HEK293 (cell line): ENCODE results near the gene CCKAR.

Source experiments
- CTCF ChIA-PET: fragments of 350-600 bp; formaldehyde crosslinking; extraction: SDS; loops from one replicate; lab custom pipeline; 2021; ENCODE audit warnings: antibody characterized with exemption; lab: Yijun Ruan, JAX
- POLR2A ChIA-PET: fragments of 300-600 bp; formaldehyde crosslinking; extraction: SDS; loops from one replicate; lab custom pipeline; 2020; ENCODE audit warnings: antibody characterized with exemption, inconsistent platforms; lab: Yijun Ruan, JAX
- H3K27ac ChIP-seq: fragments of 200-500 bp; sonication (Bioruptor generic); 2 replicates; pipeline ENCODE4 v1.5.1; 2014; ENCODE audit warnings: low read depth, low read length, control low read depth, inconsistent platforms; ENCODE audit errors: extremely low read depth
- H3K36me3 ChIP-seq, 2 experiments: fragments of 200-500 bp in 1 of 2; sonication (Bioruptor generic) in 1 of 2; 1 replicate in 1 of 2; 2 replicates in 1 of 2; pipeline ENCODE4 v1.5.1; 2014 to 2017; ENCODE audit warnings: inconsistent platforms in 2 of 2, low read length in 2 of 2; ENCODE audit not compliant: control insufficient read depth in 2 of 2, insufficient read depth in 1 of 2
- H3K4me1 ChIP-seq: fragments of 200-500 bp; sonication (Bioruptor generic); 2 replicates; pipeline ENCODE4 v1.5.1; 2014; ENCODE audit warnings: mild to moderate bottlenecking, low read length, inconsistent platforms; ENCODE audit not compliant: control insufficient read depth, insufficient read depth
- H3K4me3 ChIP-seq: 2 replicates; pipeline ENCODE4 v1.5.1; 2011; ENCODE audit warnings: low read depth, mild to moderate bottlenecking, control low read depth, low read length, moderate library complexity
- H3K9me3 ChIP-seq: fragments of 200-500 bp; sonication (Bioruptor generic); 2 replicates; pipeline ENCODE4 v1.5.1; 2014; ENCODE audit warnings: low read depth, low read length, inconsistent platforms; ENCODE audit not compliant: control insufficient read depth, insufficient read depth
- HOXA7 ChIP-seq: sonication (generic); formaldehyde crosslinking; IDR thresholded peaks from 2 replicates; pipeline ENCODE4 v1.8.1; 2022; ENCODE audit warnings: missing genetic modification reagents, borderline replicate concordance
- KLF1 ChIP-seq: fragments of 450-650 bp; formaldehyde crosslinking; IDR thresholded peaks from 2 replicates; pipeline ENCODE4 v1.5.1; 2016; ENCODE audit warnings: missing biosample characterization, missing genetic modification characterization
- KLF7 ChIP-seq: fragments of 450-650 bp; formaldehyde crosslinking; IDR thresholded peaks from 2 replicates; pipeline ENCODE4 v1.5.1; 2016; ENCODE audit warnings: missing biosample characterization, missing genetic modification characterization, borderline replicate concordance
- MZF1 ChIP-seq: fragments of 450-650 bp; formaldehyde crosslinking; IDR thresholded peaks from 2 replicates; pipeline ENCODE4 v1.5.1; 2017; ENCODE audit warnings: missing biosample characterization, missing genetic modification characterization, borderline replicate concordance
- ZFP69B ChIP-seq: fragments of 450-650 bp; formaldehyde crosslinking; IDR thresholded peaks from 2 replicates; pipeline ENCODE4 v1.5.1; 2016; ENCODE audit warnings: missing biosample characterization, missing genetic modification characterization
- ZNF121 ChIP-seq: fragments of 450-650 bp; formaldehyde crosslinking; IDR thresholded peaks from 2 replicates; pipeline ENCODE4 v1.5.1; 2016; ENCODE audit warnings: missing biosample characterization, missing genetic modification characterization
- ZNF138 ChIP-seq: fragments of 450-650 bp; formaldehyde crosslinking; IDR thresholded peaks from 2 replicates; pipeline ENCODE4 v1.5.1; 2016; ENCODE audit warnings: missing biosample characterization, missing genetic modification characterization, borderline replicate concordance
- ZNF23 ChIP-seq: fragments of 450-650 bp; formaldehyde crosslinking; IDR thresholded peaks from 2 replicates; pipeline ENCODE4 v1.5.1; 2016; ENCODE audit warnings: missing biosample characterization, missing genetic modification characterization, borderline replicate concordance
- ZNF266 ChIP-seq: fragments of 450-650 bp; formaldehyde crosslinking; IDR thresholded peaks from 2 replicates; pipeline ENCODE4 v1.5.1; 2016; ENCODE audit warnings: missing biosample characterization, missing genetic modification characterization, low read depth
- ZNF366 ChIP-seq: fragments of 450-650 bp; formaldehyde crosslinking; conservative IDR thresholded peaks from 2 replicates; pipeline ENCODE4 v1.5.1; 2016; ENCODE audit warnings: missing biosample characterization, missing genetic modification characterization
- ZNF501 ChIP-seq: fragments of 450-650 bp; formaldehyde crosslinking; IDR thresholded peaks from 2 replicates; pipeline ENCODE4 v1.5.1; 2016; ENCODE audit warnings: missing biosample characterization, missing genetic modification characterization
- ZNF513 ChIP-seq: fragments of 450-650 bp; IDR thresholded peaks from 2 replicates; pipeline ENCODE4 v1.5.1; 2018; ENCODE audit warnings: missing biosample characterization, missing genetic modification characterization
- ZNF529 ChIP-seq: fragments of 450-650 bp; formaldehyde crosslinking; IDR thresholded peaks from 2 replicates; pipeline ENCODE4 v1.5.1; 2017; ENCODE audit warnings: missing genetic modification characterization, missing biosample characterization; ENCODE audit not compliant: insufficient replicate concordance
- ZNF560 ChIP-seq: fragments of 450-650 bp; formaldehyde crosslinking; IDR thresholded peaks from 2 replicates; pipeline ENCODE4 v1.5.1; 2017; ENCODE audit warnings: missing biosample characterization, missing genetic modification characterization, borderline replicate concordance
- ZNF670 ChIP-seq: fragments of 450-650 bp; formaldehyde crosslinking; IDR thresholded peaks from 2 replicates; pipeline ENCODE4 v1.5.1; 2016; ENCODE audit warnings: missing biosample characterization, missing genetic modification characterization, low read depth
- ZNF707 ChIP-seq: fragments of 450-650 bp; formaldehyde crosslinking; IDR thresholded peaks from 2 replicates; pipeline ENCODE4 v1.5.1; 2016; ENCODE audit warnings: missing biosample characterization, missing genetic modification characterization
- ZNF76 ChIP-seq: fragments of 450-650 bp; formaldehyde crosslinking; IDR thresholded peaks from 2 replicates; pipeline ENCODE4; 2016; ENCODE audit warnings: low read depth, missing biosample characterization, missing genetic modification characterization, borderline replicate concordance
- ZNF792 ChIP-seq: fragments of 450-650 bp; formaldehyde crosslinking; IDR thresholded peaks from 2 replicates; pipeline ENCODE4 v1.5.1; 2016; ENCODE audit warnings: missing biosample characterization, missing genetic modification characterization
- ZSCAN16 ChIP-seq: fragments of 450-650 bp; formaldehyde crosslinking; IDR thresholded peaks from 2 replicates; pipeline ENCODE4 v1.5.1; 2016; ENCODE audit warnings: missing biosample characterization, missing genetic modification characterization
- ZSCAN30 ChIP-seq: fragments of 450-650 bp; IDR thresholded peaks from 2 replicates; pipeline ENCODE4 v1.5.1; 2018; ENCODE audit warnings: missing biosample characterization, mild to moderate bottlenecking, missing genetic modification characterization, moderate library complexity
- ZXDB ChIP-seq: fragments of 450-650 bp; formaldehyde crosslinking; IDR thresholded peaks from 2 replicates; pipeline ENCODE4 v1.5.1; 2016; ENCODE audit warnings: missing biosample characterization, missing genetic modification characterization

Gene CCKAR

GRCh38 chr4:26468283-26468949 lies 21.9 kb downstream of the CCKAR start (continued):
- TF ChIP-seq ZNF513 (tag by site-specific recombination): no peak
- TF ChIP-seq, all 188 proteins: peak for 0

DNA sequence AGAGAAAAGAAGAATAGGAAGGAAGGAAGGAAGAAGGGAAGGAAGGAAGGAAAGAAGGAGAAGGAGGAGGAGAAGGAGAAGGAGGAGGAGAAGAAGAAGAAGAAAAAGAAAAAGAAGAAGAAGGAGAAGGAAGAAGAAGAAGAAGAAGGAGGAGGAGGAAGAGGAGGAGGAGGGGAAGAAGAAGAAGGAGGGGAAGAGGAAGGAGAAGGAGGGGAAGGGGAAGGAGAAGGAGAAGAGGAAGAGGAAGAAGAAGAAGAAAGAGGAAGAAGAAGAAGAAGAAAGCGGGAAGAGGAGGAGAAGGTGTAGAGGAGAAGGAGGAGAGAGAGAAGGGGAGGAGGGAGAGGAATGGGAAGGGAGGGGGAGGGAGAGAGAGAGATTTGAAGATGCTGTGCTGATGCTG lies 22.6 kb downstream of the CCKAR start:
- ChIA-PET CTCF (no interaction called here), POLR2A (no interaction called here)
- no peak overlapping the region for H3K27ac ChIP-seq
- H3K4me3 ChIP-seq: no peak overlapping the region
- no peaks in the 10 kb centered on the region for H3K4me1 ChIP-seq
- no peaks in the 10 kb centered on the region for H3K9me3 ChIP-seq
- H3K36me3 ChIP-seq: no peaks in the 10 kb centered on the region
- no peak for TF ChIP-seq ZSCAN30 (tag by site-specific recombination)
- TF ChIP-seq ZNF529 (tag by site-specific recombination): no peak
- no peak for TF ChIP-seq KLF1
- TF ChIP-seq ZNF513 (tag by site-specific recombination): peak; percentile 81
- TF ChIP-seq KLF7 (tag by site-specific recombination): no peak
- TF ChIP-seq ZNF76 (tag by site-specific recombination): no peak
- no peak for TF ChIP-seq MZF1 (tag by site-specific recombination)
- no peak for TF ChIP-seq ZNF792 (tag by site-specific recombination)
- TF ChIP-seq ZNF138 (tag by site-specific recombination): no peak
- no peak for TF ChIP-seq ZNF23 (tag by site-specific recombination)
- no peak for TF ChIP-seq ZNF670 (tag by site-specific recombination)
- no peak for TF ChIP-seq HOXA7
- no peak for TF ChIP-seq ZNF501 (tag by site-specific recombination)
- peak; percentile 43; the same call in 1 of the 2 replicates for TF ChIP-seq ZNF366 (tag by site-specific recombination)
- TF ChIP-seq ZFP69B (tag by site-specific recombination): no peak

GRCh38 chr4:26466578-26467270 lies 23.6 kb downstream of the CCKAR start:
- CTCF ChIA-PET: no interaction called here
- Histone ChIP-seq H3K4me1 (no peaks in the 10 kb centered on the region), H3K4me3 (no peak overlapping the region)
- TF ChIP-seq ZNF707 (tag by site-specific recombination) (no peak), ZSCAN16 (no peak), ZNF121 (tag by site-specific recombination) (no peak), ZNF560 (tag by site-specific recombination) (no peak), ZNF266 (tag by site-specific recombination) (no peak), ZXDB (tag by site-specific recombination) (no peak)
- TF ChIP-seq, all 188 proteins: peak for 0
- Histone ChIP-seq H3K27ac (no peak overlapping the region), H3K36me3 (no peaks in the 10 kb centered on the region), H3K9me3 (no peaks in the 10 kb centered on the region)
- POLR2A ChIA-PET: no interaction called here
